ENCODE measurements around the gene TMEM59L. TPM values are rescaled to one million over a fixed set of nuclear protein-coding genes. Genes with fewer than 3 reads are reported as not detected.

TMEM59L gene
- total and polyA plus RNA-seq, 3 donors from 2014 or later: 4.3 to 7.0 (median 4.5) TPM

GRCh38 chr19:18594096-18594823 is 18.4 kb upstream of the TMEM59L start:
- intact Hi-C loops (cut with DNase I; ENCODE audit: low total_unique reads): loop anchor here (10.0 kb wide), 2 partner anchors 91 to 251 kb away; partner anchors contain the start of gene CRTC1
- DNase-seq: peak; percentile 80
- Histone ChIP-seq H3K4me1 (peaks cover 18% of the 10 kb centered on the region), H3K36me3 (ENCODE audit: low read depth, missing control alignments) (no peaks in the 10 kb centered on the region), H3K27ac (no peak overlapping the region), H3K27me3 (no peaks in the 10 kb centered on the region), H3K4me3 (peak overlapping the region; percentile 15 to 41), H3K9me3 (no peaks in the 10 kb centered on the region)
- 0 to 2% methylated on average over 15 to 47 of the region's 54 CpGs for WGBS, 2 donors
- no peak for TF ChIP-seq POLR2A (IDR thresholded peaks at IDR 0.05)
- TF ChIP-seq, protein P1, sequence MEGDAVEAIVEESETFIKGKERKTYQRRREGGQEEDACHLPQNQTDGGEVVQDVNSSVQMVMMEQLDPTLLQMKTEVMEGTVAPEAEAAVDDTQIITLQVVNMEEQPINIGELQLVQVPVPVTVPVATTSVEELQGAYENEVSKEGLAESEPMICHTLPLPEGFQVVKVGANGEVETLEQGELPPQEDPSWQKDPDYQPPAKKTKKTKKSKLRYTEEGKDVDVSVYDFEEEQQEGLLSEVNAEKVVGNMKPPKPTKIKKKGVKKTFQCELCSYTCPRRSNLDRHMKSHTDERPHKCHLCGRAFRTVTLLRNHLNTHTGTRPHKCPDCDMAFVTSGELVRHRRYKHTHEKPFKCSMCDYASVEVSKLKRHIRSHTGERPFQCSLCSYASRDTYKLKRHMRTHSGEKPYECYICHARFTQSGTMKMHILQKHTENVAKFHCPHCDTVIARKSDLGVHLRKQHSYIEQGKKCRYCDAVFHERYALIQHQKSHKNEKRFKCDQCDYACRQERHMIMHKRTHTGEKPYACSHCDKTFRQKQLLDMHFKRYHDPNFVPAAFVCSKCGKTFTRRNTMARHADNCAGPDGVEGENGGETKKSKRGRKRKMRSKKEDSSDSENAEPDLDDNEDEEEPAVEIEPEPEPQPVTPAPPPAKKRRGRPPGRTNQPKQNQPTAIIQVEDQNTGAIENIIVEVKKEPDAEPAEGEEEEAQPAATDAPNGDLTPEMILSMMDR (IDR thresholded peaks at IDR 0.05): peak; percentile 78 to 94 (median 84)

GRCh38 chr19:18594824-18595373 is 17.8 kb upstream of the TMEM59L start:
- peaks cover 14% of the 10 kb centered on the region for H3K4me1 ChIP-seq
- no peak overlapping the region for H3K27ac ChIP-seq
- H3K27me3 ChIP-seq: no peaks in the 10 kb centered on the region
- no peaks in the 10 kb centered on the region for H3K9me3 ChIP-seq
- no peak for DNase-seq
- TF ChIP-seq, protein P1 (IDR thresholded peaks at IDR 0.05): no peak
- TF ChIP-seq POLR2A (IDR thresholded peaks at IDR 0.05): no peak
- intact Hi-C loops (cut with DNase I; ENCODE audit: low total_unique reads): loop anchor here (10.0 kb wide), 2 partner anchors 90 to 250 kb away; partner anchors contain the start of gene CRTC1
- H3K4me3 ChIP-seq: peak overlapping the region; percentile 15 to 41
- no peaks in the 10 kb centered on the region for H3K36me3 ChIP-seq (ENCODE audit: low read depth, missing control alignments)
- WGBS, 2 donors: 5 to 31% methylated on average over 8 to 26 of the region's 26 CpGs

GRCh38 chr19:18595475-18595874 is 17.2 kb upstream of the TMEM59L start:
- intact Hi-C loops (cut with DNase I; ENCODE audit: low total_unique reads): loop anchor here (10.0 kb wide), 2 partner anchors 89 to 249 kb away; partner anchors contain the start of gene CRTC1
- no peaks in the 10 kb centered on the region for H3K27me3 ChIP-seq

GRCh38 chr19:18596752-18597157 is 15.9 kb upstream of the TMEM59L start:
- no peaks in the 10 kb centered on the region for H3K36me3 ChIP-seq (ENCODE audit: low read depth, missing control alignments)
- peak; percentile 55 for DNase-seq
- H3K4me1 ChIP-seq: peaks cover 13% of the 10 kb centered on the region
- no peak overlapping the region for H3K27ac ChIP-seq
- no peaks in the 10 kb centered on the region for H3K27me3 ChIP-seq
- H3K9me3 ChIP-seq: no peaks in the 10 kb centered on the region
- intact Hi-C loops (cut with DNase I; ENCODE audit: low total_unique reads): loop anchor here (10.0 kb wide), 2 partner anchors 88 to 248 kb away; partner anchors contain the start of gene CRTC1
- no peak for TF ChIP-seq POLR2A (IDR thresholded peaks at IDR 0.05)
- TF ChIP-seq, protein P1 (IDR thresholded peaks at IDR 0.05): no peak
- H3K4me3 ChIP-seq: no peak overlapping the region
- WGBS, 2 donors: 7 to 22% methylated on average over 19 to 21 of the region's 21 CpGs

More at GRCh38 chr19:18595475-18595874, 17.2 kb upstream of the TMEM59L start:
- peaks cover 13% of the 10 kb centered on the region for H3K4me1 ChIP-seq
- H3K36me3 ChIP-seq (ENCODE audit: low read depth, missing control alignments): no peaks in the 10 kb centered on the region
- no peak for DNase-seq
- no peaks in the 10 kb centered on the region for H3K9me3 ChIP-seq
- H3K27ac ChIP-seq: no peak overlapping the region
- WGBS, 2 donors: 42 to 67% methylated on average over 3 to 6 of the region's 6 CpGs
- no peak overlapping the region for H3K4me3 ChIP-seq
- TF ChIP-seq POLR2A (IDR thresholded peaks at IDR 0.05): no peak
- TF ChIP-seq, protein P1 (IDR thresholded peaks at IDR 0.05): no peak
